HG02840 (cell line): ENCODE data around the gene NIN.
"Not testable (repeated sequence)": the region's sequence is repeated elsewhere in the genome, so short reads cannot be mapped to it uniquely, and the experiment has no call there.

Source experiments
- ATAC-seq: cut with Tn5 transposase; IDR thresholded peaks from one replicate; pipeline ENCODE4 v1.9.1; 2021; ENCODE audit warnings: mild to moderate bottlenecking, moderate library complexity, moderate number of reproducible peaks; ENCODE audit not compliant: unreplicated experiment, low FRiP score

Gene NIN

DNA sequence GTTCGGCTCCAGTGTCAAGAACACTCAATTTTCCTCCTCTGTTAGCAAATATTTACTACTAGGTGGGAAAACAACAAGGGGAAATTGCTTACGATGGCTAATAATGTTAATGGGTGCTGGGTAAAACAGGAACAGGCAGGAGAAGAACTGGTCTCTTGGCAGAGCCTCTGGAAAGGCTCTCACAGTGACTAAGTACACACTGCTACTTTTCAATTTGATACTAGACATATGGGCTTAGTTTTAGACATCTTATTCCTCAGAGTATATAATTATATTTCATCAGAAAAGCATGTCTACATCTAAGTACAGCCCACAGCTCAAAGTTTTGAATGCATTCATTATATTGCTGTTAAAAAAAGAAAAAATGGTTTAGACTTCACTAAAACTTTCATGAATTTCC is 97.5 kb downstream of the NIN start:
- no peak for ATAC-seq

DNA sequence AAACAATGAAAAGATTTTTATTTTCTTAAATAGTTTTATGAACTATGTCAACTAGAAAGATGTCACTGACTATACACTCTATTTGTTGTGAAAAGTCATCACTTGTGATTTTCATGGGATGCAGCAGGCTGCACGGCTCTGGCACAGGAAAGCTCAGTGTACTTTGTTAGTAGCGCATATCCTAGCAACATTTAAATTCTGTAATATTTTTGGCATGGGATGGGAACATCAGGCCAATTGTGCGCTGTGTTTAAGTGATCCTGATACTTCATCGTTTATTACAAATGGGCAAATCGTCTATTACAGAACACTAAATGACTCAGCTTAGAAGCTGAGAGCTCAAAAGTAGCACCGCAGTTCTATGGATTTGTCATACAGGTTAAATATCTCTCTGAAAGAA is 102.1 kb downstream of the NIN start:
- ATAC-seq, result no peak

DNA sequence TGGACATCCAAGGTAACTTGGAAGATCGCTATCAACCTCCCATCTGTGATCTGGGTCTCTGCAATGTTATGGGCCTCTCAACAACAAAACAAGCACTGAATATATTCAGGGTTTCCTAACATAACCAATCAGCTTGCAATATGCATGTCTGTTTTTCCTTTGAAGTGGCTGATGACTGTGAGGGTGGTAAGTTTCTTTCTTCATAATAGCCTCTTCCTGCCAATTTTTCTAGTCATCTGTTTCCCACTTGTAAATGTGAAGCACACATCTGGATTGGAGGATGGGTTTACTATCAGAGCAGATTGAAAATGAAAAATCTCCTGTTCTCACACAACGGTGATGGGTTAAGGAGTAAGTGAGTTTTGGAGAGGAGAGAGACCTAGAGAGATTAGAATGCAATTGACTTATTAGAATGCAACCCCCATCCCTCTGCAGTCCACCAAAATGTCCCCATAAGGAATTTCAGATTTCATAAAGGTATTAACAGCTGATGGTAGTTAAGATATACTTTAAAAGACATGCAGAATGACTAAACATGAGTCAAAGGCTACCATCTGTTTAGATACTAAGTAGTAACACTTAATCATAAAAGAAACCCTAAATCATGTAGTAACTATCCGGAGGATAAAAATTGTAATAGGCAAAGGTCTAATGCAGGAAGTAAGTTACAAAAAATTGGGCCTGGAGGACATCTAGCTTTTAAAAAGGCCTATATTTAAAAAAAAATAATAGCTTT is 104.4 kb downstream of the NIN start:
- ATAC-seq, result no peak

DNA sequence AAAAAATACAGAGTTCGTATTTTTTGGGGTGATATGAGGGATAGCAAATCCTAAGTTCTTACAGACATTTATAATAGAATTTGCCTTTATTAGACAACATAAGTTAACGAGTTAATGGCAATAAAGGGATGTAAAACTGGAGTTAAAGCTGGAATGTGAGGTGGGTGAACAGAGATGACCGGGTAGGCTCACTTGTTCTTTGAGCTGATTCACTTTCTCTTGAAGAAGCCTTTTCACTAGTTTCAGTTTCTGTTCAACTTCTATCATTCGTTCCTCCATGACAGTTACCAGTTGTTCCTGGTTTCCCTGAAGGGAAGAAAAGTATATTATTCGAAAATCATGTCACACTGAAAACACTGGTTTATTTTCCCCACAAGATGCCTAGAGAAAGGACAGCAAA is 105.2 kb downstream of the NIN start:
- ATAC-seq, result no peak

DNA sequence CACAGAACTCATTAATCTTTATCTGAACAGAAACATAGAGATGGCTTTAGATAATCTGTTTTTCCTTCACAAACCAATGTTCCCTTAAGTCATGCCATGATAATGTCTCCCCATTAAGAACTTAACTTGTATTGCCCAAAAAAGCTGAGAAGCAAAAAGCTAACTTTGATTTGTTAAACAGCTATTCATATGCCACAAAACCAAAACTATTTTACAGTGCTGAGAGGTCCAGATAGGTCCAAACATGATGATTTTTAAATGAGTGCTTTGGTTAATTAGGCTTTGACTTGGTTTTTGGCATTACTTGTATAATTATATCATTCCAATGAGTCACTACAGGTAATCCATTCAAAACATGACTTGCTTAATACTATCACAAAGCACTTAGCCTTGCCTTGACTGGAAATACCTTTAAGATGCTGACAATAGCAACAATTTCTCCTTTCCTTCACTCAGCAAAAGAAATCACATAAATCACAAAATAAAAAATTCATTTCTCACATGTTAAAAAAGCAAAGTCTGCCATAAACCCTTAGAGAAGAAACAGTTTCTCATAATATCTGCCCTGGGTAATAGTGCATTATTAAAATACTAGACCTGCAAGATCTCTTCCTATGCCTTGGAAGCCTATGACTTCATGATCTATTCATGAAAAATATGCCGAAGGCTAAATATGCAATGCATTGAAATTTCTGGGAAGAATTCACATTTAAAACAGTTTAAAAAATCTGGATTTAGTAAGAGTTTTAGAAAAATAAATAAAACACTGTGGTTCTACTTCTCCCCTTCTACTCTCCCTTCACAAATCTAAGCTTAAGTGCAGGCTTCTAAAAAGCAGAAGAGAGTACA is 110.8 kb downstream of the NIN start:
- no peak for ATAC-seq

DNA sequence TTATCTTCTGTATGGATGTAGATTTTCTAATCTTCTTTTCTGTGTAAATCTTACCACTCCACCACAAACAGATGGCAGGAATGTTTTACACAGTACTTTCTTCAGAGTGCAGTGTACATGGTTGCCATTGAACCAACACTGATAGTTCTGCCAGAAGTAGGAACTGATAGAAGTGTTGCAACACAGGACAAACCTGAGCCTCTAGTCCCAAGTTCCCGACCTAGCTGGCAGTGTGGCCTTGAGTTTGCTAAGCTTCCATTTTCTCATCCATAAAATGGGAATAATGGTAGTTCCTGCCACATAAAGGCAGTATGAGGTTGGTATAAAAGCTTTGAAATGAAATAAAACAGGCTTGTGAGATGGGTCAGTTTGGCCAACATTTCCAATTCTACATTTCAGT is 112.0 kb downstream of the NIN start:
- ATAC-seq, result no peak

DNA sequence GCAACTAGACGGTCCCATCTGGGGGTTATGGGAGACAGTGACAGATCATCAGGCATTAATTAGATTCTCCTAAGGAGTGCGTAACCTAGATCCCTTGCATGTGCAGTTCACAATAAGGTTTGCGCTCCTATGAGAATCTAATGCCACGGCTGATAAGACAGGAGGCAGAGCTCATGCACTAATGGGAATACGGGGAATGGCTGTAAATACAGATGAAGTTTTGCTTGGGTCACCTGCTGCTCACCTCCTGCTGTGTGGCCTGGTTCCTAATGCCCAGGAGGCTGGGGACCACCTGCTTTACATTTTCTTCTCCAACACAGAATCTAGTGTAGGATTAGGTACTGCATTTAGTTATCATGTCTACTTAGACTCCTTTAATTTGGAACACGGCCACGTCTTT is 113.2 kb downstream of the NIN start:
- ATAC-seq, result no peak

DNA sequence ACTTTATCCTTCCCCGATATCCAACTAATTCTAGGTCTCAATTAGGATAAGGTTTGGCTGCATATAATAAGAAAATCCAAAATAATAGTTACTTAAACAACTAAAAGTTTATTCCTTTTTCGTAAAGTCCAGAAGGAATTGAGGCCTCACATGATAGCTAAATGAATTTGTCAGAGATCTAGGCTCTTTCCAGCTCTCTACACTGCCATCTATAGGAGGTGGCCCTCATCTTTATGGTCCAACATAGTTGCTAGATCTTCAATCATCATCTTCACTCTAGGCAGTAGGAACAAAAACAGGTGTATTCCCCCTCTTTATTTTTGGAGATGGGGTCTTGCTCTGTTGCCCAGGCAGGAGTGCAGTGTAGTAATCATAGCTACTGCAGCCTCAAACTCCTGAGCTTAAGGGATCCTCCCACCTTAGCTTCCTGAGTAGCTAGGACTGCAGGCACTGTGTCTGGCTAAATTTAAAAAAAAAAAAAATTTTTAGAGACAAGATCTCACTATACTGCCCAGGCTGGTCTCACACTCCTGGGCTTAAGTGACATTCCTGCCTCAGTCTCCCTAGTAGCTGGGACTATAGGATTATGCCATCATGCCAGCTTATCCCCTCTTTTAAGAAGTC is 116.4 kb downstream of the NIN start:
- no peak for ATAC-seq

DNA sequence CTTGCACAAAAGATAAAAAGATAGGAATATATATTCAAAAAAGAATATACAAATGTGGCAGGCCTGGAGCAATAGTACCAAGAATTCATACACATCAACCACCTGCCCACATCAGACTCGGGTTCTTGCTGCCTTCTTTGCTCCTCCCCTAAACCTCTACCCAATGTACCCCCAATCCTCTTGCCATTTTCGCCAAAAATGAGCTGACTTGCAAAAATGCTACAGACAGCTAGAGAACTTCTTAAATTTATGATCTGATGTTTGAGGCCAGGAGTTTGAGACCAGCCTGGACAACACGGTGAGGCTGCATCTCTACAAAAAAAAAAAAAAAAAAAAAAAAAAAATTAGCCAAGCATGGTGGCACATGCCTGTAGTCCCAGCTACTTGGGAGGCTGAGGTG is 119.9 kb downstream of the NIN start:
- ATAC-seq, result no peak

DNA sequence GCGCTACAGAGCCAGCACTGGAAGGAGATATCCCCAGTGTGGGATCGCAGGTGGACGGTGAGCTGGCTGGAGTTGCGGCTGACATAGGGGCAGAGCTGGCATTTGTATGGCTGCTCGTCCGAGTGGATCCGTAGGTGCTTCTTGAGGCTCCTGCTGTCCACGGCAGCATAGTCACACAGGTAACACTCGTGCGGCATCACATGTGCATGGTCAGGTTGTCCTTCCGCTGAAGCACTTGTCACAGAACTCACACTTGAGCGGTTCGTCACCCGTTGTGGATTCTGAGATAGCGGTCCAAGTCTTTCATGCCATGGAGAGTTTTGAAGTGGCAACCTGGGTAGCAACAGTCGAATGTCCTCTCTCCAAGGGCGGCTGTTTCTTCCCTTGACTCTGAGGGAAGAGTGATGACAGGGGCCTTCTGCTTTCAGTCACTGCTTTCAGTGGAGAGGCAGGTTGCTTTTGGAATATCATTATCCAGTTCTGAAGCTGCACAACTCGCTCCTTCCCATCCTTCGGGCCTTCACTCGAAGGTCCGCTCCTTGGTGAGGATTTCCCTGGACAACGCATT is 125.9 kb downstream of the NIN start:
- no peak for ATAC-seq

DNA sequence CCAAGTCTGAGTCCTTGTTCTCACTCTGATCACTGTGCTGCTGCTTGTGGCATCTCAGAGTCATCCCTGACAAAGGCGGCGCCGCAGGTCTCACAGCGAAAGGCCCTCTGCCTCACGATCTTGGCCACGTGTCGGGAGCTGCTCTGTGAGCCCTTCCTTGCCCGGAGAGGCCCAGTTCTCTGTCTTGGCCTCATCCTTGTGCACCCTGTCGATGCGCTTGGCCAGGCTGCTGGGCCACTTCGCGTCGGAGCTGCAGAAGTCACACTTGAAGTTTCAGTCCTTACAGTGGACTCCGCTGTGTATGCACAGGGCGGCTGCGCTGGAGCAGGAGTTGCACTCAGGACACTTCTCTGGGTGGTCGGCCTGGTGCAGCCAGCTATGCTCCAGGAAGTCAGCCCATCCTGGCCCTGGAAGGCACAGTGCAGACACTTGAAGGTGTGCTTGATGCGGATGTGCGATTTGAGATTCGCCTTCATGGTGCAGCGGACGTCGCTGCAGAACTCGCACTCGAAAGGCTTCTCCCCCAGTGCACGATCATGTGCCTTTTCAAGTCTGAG is 126.4 kb downstream of the NIN start:
- no peak for ATAC-seq

DNA sequence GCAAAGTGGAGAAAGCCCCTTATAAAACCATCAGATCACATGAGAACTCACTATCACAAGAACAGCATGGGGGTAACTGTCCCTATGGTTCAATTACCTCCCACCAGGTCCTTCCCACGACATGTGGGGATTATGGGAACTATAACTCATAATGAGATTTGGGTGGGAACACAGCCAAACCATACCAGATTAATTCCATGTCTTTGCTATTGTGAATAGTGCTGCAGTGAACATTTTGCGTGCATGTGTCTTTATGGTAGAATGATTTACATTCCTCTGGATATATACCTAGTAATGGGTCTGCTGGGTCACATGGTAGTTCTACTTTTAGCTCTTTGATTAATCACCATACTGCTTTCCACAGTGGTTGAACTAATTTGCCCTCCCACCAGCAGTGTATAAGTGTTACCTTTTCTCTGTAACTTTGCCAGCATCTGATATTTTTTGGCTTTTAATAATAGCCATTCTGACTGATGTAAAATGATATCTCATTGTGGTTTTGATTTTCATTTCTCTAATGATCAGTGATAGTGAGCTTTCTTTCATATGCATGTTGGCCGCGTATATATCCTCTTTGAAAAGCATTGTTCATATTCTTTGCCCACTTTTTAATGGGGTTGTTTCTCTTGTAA is 133.2 kb downstream of the NIN start:
- ATAC-seq, result no peak

DNA sequence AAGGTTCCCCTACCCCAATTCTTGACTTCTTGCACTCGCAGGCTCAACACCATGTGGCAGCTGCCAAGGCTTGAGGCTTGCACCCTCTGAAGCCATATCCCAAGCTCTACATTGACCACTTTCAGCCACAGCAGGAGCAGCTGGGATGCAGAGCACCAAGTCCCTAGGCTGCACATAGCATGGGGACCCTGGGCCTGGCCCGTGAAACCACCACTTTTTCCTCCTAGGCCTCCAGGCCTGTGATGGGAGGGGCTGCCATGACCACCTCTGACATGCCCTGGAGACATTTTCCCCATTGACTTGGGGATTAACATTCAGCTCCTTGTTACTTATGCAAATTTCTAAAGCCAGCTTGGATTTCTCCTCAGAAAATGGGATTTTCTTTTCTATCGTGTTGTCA is 136.7 kb downstream of the NIN start:
- not testable (repeated sequence) for ATAC-seq

DNA sequence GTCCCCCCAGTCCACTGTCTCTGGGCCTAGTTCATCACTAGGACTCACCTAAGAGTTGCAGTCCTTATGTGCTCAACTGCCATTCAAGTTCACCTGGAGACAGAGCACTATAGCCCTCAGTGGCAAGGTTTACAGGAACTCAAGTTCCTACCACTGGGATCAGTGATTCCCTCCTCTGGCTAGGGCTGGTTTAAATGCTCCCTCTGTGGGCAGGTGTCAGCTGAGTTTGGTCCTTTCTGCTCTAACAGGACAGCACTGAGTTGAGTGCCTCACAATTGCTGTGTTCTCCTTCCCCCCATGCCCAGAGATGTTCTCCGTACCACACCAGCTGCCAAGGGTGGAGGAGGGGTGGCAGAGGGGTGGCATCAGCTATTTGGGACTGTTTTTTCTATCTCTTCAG is 142.1 kb downstream of the NIN start:
- no peak for ATAC-seq

DNA sequence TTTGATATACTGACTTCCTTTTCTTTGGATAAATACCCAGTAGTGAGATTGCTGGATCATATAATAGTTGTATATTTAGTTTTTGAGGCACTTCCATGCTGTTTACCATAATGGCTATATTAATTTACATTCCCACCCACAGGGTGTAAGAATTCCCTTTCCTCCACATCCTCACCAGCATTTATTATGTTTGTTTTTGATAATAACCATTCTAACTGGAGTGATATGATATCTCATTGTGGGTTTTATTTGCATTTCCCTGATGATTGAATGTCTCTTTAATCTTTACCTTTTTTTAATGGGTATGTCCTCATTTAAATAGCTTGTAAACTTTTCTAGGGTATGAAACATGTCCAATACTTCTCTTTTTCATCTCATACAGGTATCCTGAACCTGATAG is 151.3 kb downstream of the NIN start:
- ATAC-seq, result no peak

DNA sequence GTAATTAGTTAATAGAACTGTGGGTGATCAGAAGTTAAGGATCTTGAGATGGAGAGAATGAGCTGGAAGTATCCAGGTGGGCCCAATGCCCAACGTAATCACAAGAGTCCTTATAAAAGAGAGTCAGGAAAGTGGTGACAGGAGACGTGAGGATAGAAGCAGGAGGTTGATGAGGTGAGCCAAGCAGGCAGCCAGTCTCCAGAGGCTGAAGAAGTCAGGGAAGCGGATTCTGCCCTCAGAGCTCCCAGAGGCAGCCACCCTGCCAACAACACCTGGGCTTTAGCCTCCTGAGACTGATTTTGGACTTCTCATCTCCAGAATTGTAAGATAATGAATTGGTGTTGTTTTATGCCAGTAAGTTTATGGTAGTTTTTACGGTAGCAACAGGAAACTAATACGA is 152.8 kb downstream of the NIN start:
- no peak for ATAC-seq

DNA sequence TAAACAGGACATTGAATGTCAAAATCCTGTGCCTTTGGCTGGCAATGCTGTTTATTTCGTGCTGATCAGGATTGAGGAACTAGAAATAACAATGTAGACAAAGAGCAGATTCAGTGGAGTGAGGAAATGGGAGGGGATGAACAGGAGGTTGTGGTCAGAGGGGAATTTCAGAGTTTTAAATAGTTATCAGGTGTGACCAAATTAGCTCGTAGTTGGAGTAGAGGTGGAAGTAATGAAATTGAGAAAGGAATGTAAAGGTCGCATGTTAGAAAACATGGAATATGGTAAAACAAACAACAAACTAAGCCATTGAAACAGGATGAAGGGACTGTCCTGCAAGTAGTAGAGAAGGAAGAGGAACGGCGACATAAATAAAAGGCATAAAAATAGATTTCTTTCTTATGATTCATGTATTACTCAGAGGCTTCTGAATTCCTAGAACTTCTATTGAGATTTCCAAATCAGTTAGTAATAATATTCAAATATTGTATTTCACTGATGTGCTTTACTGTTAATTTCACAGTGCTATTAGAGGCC is 153.4 kb downstream of the NIN start:
- ATAC-seq, result no peak

DNA sequence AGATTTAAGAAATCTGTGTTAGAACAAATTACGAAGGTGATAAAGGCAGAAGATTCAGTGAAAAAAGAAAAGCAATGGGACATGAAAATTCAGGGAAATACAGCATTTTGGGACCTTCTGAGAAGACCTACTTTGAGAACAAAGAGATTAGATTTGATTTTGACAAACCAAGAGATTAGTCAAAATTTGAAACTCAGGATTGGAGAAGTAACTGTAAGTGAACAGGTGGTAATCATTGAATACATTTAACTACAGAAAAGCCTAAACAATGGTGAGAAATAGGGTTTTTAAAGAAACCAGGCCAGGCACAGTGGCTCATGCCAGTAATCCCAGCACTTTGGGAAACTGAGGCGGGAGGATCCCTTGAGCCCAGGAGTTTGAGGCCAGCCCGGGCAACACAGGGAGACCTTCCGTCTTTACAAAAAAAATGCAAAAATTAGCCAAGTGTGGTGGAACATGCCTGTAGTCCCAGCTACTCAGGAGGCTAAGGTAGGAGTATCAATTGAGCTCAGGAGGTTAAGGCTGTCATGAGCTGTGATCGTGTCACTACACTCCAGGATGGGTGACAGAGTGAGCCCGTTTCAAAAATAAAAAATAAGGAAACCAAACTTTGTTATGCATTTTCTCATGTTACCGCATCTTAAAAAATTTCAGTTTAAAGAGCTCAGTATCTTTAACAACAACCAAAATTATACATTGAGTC is 154.0 kb downstream of the NIN start:
- no peak for ATAC-seq

DNA sequence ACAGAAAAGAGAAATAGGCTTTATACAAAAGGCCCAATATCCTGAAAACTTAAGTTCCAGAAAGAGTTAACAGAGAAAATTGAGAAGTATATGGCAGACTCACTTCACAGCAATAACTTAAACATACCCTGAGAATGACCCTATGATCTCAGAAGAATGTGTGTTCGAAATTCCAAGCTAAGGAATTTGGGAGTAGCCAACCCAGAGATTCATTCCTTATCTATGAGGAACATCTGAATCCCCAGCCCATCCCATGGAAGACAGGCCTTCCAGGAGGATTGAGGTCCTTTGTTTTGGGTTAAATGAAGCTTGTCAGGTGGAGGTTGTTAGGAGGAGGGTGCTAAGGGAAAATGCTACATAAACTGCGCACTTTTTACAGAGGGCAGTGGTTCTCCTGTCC is 155.4 kb downstream of the NIN start:
- ATAC-seq, result no peak

DNA sequence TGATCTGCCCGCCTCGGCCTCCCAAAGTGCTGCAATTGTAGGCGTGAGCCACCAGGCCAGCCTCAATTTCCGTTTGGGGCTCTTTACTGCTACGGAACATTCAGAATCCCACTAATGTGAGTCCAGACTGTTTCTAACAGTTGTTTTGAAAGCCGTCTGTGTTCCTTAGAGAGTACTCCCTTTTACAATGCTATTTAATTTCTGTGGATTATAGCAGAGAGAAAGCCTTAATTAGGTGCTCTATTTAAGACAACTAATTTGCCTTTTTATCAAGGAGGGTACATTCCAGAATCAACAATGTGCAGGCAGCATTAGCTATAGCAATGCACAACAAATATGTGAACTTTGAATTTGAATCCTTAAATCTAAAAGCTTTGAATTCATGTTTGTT is 160.1 kb downstream of the NIN start:
- no peak for ATAC-seq
